ENCODE results near the gene PRKAG1.

DNA sequence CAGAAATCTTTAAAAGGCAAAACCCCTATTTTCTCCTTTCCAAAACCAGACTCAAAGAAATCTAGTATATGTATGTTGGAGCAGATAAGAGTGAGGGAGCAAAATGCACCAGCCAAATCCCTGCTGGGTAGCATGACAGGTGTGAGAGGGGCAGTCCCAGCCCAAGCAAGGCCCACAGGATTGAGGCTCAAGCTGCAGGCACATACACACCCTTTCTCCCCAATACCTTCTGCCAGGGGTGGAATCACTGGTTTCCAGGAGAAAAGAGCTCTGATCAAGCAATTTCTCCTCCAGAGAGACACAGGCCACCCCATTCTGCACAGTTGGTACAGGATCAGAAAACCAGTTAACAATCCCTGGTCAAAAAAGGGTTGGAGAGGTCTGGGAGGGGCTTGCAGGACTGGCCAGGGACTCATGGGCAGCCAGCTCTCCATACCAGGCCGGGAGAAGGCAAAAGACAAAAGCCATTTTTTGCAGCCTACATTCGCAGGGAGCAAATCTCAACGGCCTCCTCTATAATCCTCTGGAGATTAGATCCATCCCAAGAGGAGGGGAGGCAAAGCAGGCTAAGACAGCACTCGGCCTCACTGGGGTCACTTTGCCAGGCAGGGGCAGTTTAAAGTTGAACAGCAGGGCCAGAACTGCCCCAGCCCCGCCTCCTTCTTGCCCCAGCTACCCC, 39.9 kb upstream of the PRKAG1 start:
- TF ChIP-seq, protein P1, sequence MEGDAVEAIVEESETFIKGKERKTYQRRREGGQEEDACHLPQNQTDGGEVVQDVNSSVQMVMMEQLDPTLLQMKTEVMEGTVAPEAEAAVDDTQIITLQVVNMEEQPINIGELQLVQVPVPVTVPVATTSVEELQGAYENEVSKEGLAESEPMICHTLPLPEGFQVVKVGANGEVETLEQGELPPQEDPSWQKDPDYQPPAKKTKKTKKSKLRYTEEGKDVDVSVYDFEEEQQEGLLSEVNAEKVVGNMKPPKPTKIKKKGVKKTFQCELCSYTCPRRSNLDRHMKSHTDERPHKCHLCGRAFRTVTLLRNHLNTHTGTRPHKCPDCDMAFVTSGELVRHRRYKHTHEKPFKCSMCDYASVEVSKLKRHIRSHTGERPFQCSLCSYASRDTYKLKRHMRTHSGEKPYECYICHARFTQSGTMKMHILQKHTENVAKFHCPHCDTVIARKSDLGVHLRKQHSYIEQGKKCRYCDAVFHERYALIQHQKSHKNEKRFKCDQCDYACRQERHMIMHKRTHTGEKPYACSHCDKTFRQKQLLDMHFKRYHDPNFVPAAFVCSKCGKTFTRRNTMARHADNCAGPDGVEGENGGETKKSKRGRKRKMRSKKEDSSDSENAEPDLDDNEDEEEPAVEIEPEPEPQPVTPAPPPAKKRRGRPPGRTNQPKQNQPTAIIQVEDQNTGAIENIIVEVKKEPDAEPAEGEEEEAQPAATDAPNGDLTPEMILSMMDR (IDR thresholded peaks at IDR 0.05) = no peak
- no peak for TF ChIP-seq POLR2AphosphoS5 (IDR thresholded peaks at IDR 0.05)
